HEK293T (cell line): ENCODE measurements around the gene CACNA1G.

Experiments
- BHLHE40 ChIP-seq: fragments of 450-650 bp; IDR thresholded peaks from 2 replicates; pipeline ENCODE4 v1.6.1; 2016; ENCODE audit warnings: mild to moderate bottlenecking, moderate library complexity, borderline replicate concordance
- CTBP1 ChIP-seq: fragments of 450-650 bp; IDR thresholded peaks from 2 replicates; pipeline ENCODE4 v1.6.1; 2016; ENCODE audit warnings: borderline replicate concordance
- ELF4 ChIP-seq: fragments of 450-650 bp; IDR thresholded peaks from 2 replicates; pipeline ENCODE4 v1.6.1; 2017; ENCODE audit warnings: antibody characterized with exemption
- FOXA1 ChIP-seq: fragments of 450-650 bp; IDR thresholded peaks from 2 replicates; pipeline ENCODE4 v1.6.1; 2016; ENCODE audit warnings: mild to moderate bottlenecking
- FOXK2 ChIP-seq: fragments of 450-650 bp; IDR thresholded peaks from 2 replicates; pipeline ENCODE4 v1.6.1; 2016; ENCODE audit warnings: mild to moderate bottlenecking
- FOXM1 ChIP-seq: fragments of 450-650 bp; IDR thresholded peaks from 2 replicates; pipeline ENCODE4 v1.6.1; 2017; ENCODE audit warnings: mild to moderate bottlenecking, borderline replicate concordance
- HDGF ChIP-seq: fragments of 450-650 bp; IDR thresholded peaks from 2 replicates; pipeline ENCODE4 v1.6.1; 2017; ENCODE audit warnings: antibody characterized with exemption, borderline replicate concordance
- NFRKB ChIP-seq: fragments of 450-650 bp; IDR thresholded peaks from 2 replicates; pipeline ENCODE4 v1.6.1; 2016; ENCODE audit warnings: mild to moderate bottlenecking, moderate library complexity
- SP1 ChIP-seq: fragments of 450-650 bp; IDR thresholded peaks from 2 replicates; pipeline ENCODE4 v1.6.1; 2017
- SUZ12 ChIP-seq: fragments of 450-650 bp; IDR thresholded peaks from 2 replicates; pipeline ENCODE4 v1.6.1; 2016; ENCODE audit warnings: mild to moderate bottlenecking
- TARDBP ChIP-seq: fragments of 450-650 bp; IDR thresholded peaks from 2 replicates; pipeline ENCODE4 v1.6.1; 2016
- ZNF384 ChIP-seq: fragments of 450-650 bp; IDR thresholded peaks from 2 replicates; pipeline ENCODE4 v1.6.1; 2016
- TF ChIP-seq, protein P1 (sequence below): fragments of 450-650 bp; IDR thresholded peaks from 2 replicates; pipeline ENCODE4 v1.6.1; 2016

DNA sequence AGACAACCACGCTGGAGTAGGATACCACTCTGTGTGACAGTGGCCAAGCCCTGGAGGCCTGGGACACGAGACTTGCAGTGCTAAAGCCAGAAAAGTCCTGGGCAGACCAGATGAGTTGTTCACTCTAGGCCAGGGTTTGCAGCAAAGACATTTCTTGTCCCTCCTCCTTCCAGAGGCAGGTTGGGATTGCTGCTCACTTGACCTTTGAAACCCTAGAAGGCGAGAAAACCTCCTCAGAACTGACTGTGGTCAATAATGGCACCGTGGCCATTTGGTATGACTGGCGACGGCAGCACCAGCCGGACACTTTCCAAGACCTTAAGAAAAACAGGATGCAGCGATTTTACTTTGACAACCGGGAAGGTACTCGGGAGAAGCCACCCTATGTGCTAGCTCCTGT lies 37.7 kb upstream of the CACNA1G start:
- TF ChIP-seq FOXK2, result no peak
- TF ChIP-seq CTBP1, result no peak
- no peak for TF ChIP-seq SP1
- TF ChIP-seq BHLHE40, result no peak
- TF ChIP-seq SUZ12, result no peak
- TF ChIP-seq ELF4, result no peak
- no peak for TF ChIP-seq FOXA1
- no peak for TF ChIP-seq NFRKB
- TF ChIP-seq FOXM1, result no peak
- no peak for TF ChIP-seq TARDBP
- TF ChIP-seq HDGF, result no peak
- TF ChIP-seq, protein P1, sequence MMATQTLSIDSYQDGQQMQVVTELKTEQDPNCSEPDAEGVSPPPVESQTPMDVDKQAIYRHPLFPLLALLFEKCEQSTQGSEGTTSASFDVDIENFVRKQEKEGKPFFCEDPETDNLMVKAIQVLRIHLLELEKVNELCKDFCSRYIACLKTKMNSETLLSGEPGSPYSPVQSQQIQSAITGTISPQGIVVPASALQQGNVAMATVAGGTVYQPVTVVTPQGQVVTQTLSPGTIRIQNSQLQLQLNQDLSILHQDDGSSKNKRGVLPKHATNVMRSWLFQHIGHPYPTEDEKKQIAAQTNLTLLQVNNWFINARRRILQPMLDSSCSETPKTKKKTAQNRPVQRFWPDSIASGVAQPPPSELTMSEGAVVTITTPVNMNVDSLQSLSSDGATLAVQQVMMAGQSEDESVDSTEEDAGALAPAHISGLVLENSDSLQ, result no peak
- no peak for TF ChIP-seq ZNF384
